Measurements from ENCODE around the gene LEO1. TPM values are rescaled to one million over a fixed set of nuclear protein-coding genes. Genes with fewer than 3 reads are reported as not detected.
"Not testable (repeated sequence)": the region's sequence is repeated elsewhere in the genome, so short reads cannot be mapped to it uniquely, and the experiment has no call there.

Gene LEO1
- total and polyA plus RNA-seq, 5 donors from 2014 or later, result 12.5 to 23.9 (median 19.6) TPM

DNA sequence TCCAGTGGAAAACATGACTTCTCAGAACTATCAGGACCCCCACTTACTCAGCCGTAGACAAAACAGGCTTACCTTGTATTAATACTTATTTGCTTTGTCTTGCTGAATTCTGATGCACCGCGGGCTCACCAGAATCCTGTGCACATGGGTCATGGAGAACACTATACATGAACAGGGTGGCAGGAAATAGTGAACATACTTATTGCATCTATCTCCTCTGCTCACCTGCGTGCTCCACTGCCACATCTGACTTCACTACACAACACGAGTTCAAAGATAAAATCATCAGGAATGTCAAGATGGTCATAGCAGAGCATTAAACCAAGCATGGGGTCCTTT lies 36.8 kb upstream of the LEO1 start:
- no peaks in the 10 kb centered on the region for H3K27me3 ChIP-seq (ENCODE audit: control insufficient read depth, insufficient read depth, low read length)
- Mint-ChIP-seq H3K4me1 (peaks cover 22 to 39% (median 31%) of the 10 kb centered on the region in 4 donors), H3K27ac (peak overlapping the region in 2 of 3 donors; percentile 52 to 88), H3K4me3 (peak overlapping the region; percentile 0 to 77 (median 12)), H3K27me3 (no peaks in the 10 kb centered on the region), H3K36me3 (no peaks in the 10 kb centered on the region), H3K9me3 (no peaks in the 10 kb centered on the region)
- ATAC-seq (ENCODE audit: low read depth in 2 of 2) (peak; percentile 58 to 61), DNase-seq (peak in 1 of 3 donors; percentile 45)
- peak overlapping the region; percentile 79 for H3K4me3 ChIP-seq (ENCODE audit: low read depth, low read length)
- no peak overlapping the region for H3K27ac ChIP-seq (ENCODE audit: insufficient read depth, low read length, poor library complexity, severe bottlenecking)
- H3K4me1 ChIP-seq (ENCODE audit: control insufficient read depth, insufficient read depth, low read length, poor library complexity, severe bottlenecking), result peaks cover 17% of the 10 kb centered on the region
- no peaks in the 10 kb centered on the region for H3K36me3 ChIP-seq (ENCODE audit: control insufficient read depth, insufficient read depth, low read length)
- H3K9me3 ChIP-seq (ENCODE audit: control insufficient read depth in 2 of 2, low read length in 2 of 2), result no peaks in the 10 kb centered on the region

DNA sequence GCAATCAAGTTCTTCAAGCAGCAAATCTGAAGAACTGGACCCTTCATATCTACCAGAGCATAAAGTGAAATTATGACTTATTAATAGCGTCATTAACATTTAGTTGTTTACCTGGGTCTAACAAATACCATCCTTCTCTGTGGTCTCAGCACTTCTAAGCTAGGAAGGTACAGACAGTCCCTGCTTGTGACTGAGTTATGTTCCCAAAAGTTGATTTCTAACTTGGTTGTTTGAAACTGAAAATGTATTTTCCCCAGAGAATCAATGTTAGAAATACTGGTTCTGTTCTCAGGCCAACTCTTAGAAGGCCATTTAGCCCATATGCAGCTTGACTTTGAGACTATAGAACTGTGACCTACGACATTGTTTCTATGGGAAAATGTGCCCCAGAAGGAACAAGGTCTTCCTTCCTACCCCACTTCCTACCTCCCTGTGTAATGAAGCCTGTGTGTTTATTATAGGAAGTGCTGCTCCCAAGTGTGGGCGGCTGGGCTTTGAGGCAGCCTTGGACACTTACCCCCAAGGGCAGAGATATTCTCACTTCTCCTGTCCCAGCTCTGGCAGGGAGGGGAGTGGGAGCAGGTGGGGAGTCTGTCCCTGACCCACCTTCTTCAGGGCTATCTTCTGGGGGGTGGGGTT lies 35.2 kb upstream of the LEO1 start:
- no peak overlapping the region for H3K27ac ChIP-seq (ENCODE audit: insufficient read depth, low read length, poor library complexity, severe bottlenecking)
- H3K4me3 ChIP-seq (ENCODE audit: low read depth, low read length), result peak overlapping the region; percentile 43
- H3K4me1 Mint-ChIP-seq, result peaks cover 22 to 37% (median 29%) of the 10 kb centered on the region in 4 donors
- no peaks in the 10 kb centered on the region for H3K36me3 ChIP-seq (ENCODE audit: control insufficient read depth, insufficient read depth, low read length)
- DNase-seq (no peak), ATAC-seq (ENCODE audit: low read depth in 2 of 2) (no peak)
- H3K36me3 Mint-ChIP-seq, result no peaks in the 10 kb centered on the region
- H3K9me3 ChIP-seq (ENCODE audit: control insufficient read depth in 2 of 2, low read length in 2 of 2), result no peaks in the 10 kb centered on the region
- no peaks in the 10 kb centered on the region for H3K27me3 Mint-ChIP-seq
- H3K4me1 ChIP-seq (ENCODE audit: control insufficient read depth, insufficient read depth, low read length, poor library complexity, severe bottlenecking), result peaks cover 17% of the 10 kb centered on the region
- H3K27ac Mint-ChIP-seq, result peak overlapping the region in 2 of 3 donors; percentile 7 to 9
- H3K9me3 Mint-ChIP-seq, result no peaks in the 10 kb centered on the region
- peak overlapping the region in 1 of 4 donors; percentile 7 for H3K4me3 Mint-ChIP-seq
- H3K27me3 ChIP-seq (ENCODE audit: control insufficient read depth, insufficient read depth, low read length), result no peaks in the 10 kb centered on the region

DNA sequence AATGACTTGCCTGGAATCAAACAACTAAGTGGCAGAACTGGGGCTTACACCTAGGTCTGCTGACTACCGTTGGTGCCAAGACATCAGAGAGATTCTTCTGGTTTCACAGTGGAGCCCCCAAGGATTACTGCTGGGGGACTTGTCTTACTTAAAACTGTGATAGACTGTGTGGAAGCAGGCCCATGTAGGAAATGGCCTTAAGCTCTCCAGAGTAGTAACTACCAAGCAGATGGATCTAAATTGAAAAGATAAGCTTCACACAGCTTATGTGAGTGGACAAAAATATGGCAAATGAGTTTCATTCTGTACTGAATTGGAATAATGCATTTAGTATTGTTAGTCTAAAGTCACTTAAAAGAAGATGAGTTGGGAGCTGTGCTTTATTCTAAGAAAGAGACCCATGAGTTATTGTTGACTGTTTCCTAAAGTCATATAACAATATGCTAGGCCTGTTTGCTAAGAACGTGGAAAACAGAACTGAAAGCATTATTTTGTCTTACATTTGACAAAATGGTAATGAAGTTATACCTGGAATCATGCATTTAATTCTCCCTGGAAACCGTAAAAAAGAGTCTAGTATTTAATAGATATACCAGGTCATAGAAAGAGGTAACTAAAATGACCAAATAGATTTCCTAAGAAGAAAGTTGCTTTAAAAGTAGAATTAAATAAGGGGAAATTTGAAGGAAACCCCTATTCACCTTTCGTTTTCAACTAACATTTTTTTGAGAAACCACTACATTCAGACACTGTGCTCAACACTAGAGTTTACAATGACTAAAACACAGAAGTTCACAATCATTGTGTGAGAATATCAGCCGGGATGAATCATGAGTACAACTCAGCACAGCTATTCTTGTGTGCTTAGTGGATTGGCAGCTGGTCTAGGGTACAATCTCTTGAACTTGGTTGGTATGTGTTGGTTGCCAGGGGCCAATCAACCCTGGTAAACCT lies 34.4 kb upstream of the LEO1 start:
- ATAC-seq (ENCODE audit: low read depth in 2 of 2), result peak; percentile 24 to 54
- Mint-ChIP-seq H3K4me1 (peaks cover 22 to 37% (median 29%) of the 10 kb centered on the region in 4 donors), H3K27me3 (no peaks in the 10 kb centered on the region), H3K9me3 (no peaks in the 10 kb centered on the region), H3K27ac (peak overlapping the region in 2 of 3 donors; percentile 7 to 43), H3K4me3 (peak overlapping the region in 1 of 4 donors; percentile 7), H3K36me3 (no peaks in the 10 kb centered on the region)
- Histone ChIP-seq H3K27me3 (ENCODE audit: control insufficient read depth, insufficient read depth, low read length) (no peaks in the 10 kb centered on the region), H3K36me3 (ENCODE audit: control insufficient read depth, insufficient read depth, low read length) (no peaks in the 10 kb centered on the region), H3K9me3 (ENCODE audit: control insufficient read depth in 2 of 2, low read length in 2 of 2) (no peaks in the 10 kb centered on the region), H3K4me1 (ENCODE audit: control insufficient read depth, insufficient read depth, low read length, poor library complexity, severe bottlenecking) (peaks cover 17% of the 10 kb centered on the region), H3K4me3 (ENCODE audit: low read depth, low read length) (peak overlapping the region; percentile 43), H3K27ac (ENCODE audit: insufficient read depth, low read length, poor library complexity, severe bottlenecking) (no peak overlapping the region)
- DNase-seq, result peak in 1 of 3 donors; percentile 52

DNA sequence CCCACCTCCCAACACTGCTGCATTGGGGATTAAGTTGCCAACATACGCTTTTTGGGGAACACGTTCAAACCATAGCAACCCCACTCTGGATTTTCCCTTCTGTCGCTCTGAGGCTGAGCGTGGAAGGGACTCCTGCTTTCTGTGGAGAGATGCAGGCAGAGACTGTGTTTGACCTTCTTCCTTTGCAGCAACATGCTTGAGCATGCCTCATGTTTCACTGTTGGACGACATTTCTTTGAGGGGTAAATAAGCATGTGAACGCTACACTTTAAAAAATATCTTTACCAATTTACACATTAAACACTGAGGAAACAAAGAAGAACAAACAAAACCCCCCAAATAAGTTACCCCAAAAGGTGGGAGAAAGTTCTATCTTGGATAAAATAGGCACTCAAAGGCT lies 33.2 kb upstream of the LEO1 start:
- Histone ChIP-seq H3K9me3 (ENCODE audit: control insufficient read depth in 2 of 2, low read length in 2 of 2) (no peaks in the 10 kb centered on the region), H3K4me1 (ENCODE audit: control insufficient read depth, insufficient read depth, low read length, poor library complexity, severe bottlenecking) (peaks cover 17% of the 10 kb centered on the region), H3K4me3 (ENCODE audit: low read depth, low read length) (no peak overlapping the region), H3K27ac (ENCODE audit: insufficient read depth, low read length, poor library complexity, severe bottlenecking) (no peak overlapping the region), H3K36me3 (ENCODE audit: control insufficient read depth, insufficient read depth, low read length) (no peaks in the 10 kb centered on the region), H3K27me3 (ENCODE audit: control insufficient read depth, insufficient read depth, low read length) (no peaks in the 10 kb centered on the region)
- H3K4me3 Mint-ChIP-seq, result no peak overlapping the region
- no peak overlapping the region for H3K27ac Mint-ChIP-seq
- DNase-seq, result no peak
- H3K4me1 Mint-ChIP-seq, result peaks cover 20 to 37% (median 29%) of the 10 kb centered on the region in 4 donors
- no peaks in the 10 kb centered on the region for H3K9me3 Mint-ChIP-seq
- H3K36me3 Mint-ChIP-seq, result no peaks in the 10 kb centered on the region
- H3K27me3 Mint-ChIP-seq, result no peaks in the 10 kb centered on the region
- ATAC-seq (ENCODE audit: low read depth in 2 of 2), result no peak

DNA sequence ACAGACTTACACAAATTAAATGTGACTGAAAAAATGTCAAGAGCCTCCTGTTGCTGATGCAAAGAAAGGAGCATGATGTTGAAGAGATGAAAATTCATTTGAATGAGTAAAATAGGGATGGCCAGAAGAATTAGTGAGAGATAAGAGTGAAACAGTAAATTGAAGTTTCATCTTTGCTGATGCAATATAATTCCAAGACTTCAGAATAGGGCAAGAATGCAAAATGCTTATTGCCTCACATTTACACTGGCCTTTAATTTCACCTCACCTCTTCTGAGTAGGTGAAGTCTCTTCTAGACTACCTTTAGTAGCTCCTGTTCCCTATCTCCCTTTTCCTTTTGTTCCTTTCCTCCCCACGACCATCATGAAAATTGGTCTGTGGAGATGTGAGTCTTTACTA lies 32.1 kb upstream of the LEO1 start:
- Mint-ChIP-seq H3K9me3 (no peaks in the 10 kb centered on the region), H3K36me3 (no peaks in the 10 kb centered on the region), H3K4me1 (peaks cover 15 to 31% (median 24%) of the 10 kb centered on the region in 4 donors), H3K4me3 (no peak overlapping the region), H3K27ac (no peak overlapping the region), H3K27me3 (no peaks in the 10 kb centered on the region)
- no peaks in the 10 kb centered on the region for H3K36me3 ChIP-seq (ENCODE audit: control insufficient read depth, insufficient read depth, low read length)
- H3K9me3 ChIP-seq (ENCODE audit: control insufficient read depth in 2 of 2, low read length in 2 of 2), result no peaks in the 10 kb centered on the region
- H3K4me1 ChIP-seq (ENCODE audit: control insufficient read depth, insufficient read depth, low read length, poor library complexity, severe bottlenecking), result peaks cover 15% of the 10 kb centered on the region
- DNase-seq (no peak), ATAC-seq (ENCODE audit: low read depth in 2 of 2) (no peak)
- H3K4me3 ChIP-seq (ENCODE audit: low read depth, low read length), result no peak overlapping the region
- no peaks in the 10 kb centered on the region for H3K27me3 ChIP-seq (ENCODE audit: control insufficient read depth, insufficient read depth, low read length)
- no peak overlapping the region for H3K27ac ChIP-seq (ENCODE audit: insufficient read depth, low read length, poor library complexity, severe bottlenecking)

DNA sequence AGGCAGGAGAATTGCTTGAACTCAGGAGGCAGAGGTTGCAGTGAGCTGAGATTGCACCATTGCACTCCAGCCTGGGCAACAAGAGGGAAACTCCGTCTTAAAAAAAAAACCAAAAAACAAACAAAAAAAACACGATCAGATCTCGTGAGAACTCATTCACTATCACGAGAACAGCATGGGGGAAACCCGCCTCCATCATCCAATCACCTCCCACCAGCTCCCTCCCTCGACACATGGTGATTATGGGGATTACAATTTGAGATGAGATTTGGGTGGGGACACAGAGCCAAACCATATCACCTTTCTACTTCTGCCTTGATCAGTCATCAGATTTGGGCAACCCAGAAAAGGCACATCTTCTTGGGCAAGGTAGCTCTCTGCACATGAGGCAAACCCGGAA lies 31.5 kb upstream of the LEO1 start:
- H3K27ac ChIP-seq (ENCODE audit: insufficient read depth, low read length, poor library complexity, severe bottlenecking); H3K27me3 Mint-ChIP-seq; H3K4me3 Mint-ChIP-seq; H3K27me3 ChIP-seq (ENCODE audit: control insufficient read depth, insufficient read depth, low read length); H3K27ac Mint-ChIP-seq; H3K9me3 Mint-ChIP-seq; H3K4me1 ChIP-seq (ENCODE audit: control insufficient read depth, insufficient read depth, low read length, poor library complexity, severe bottlenecking); H3K9me3 ChIP-seq (ENCODE audit: control insufficient read depth in 2 of 2, low read length in 2 of 2); H3K36me3 ChIP-seq (ENCODE audit: control insufficient read depth, insufficient read depth, low read length); DNase-seq; H3K4me3 ChIP-seq (ENCODE audit: low read depth, low read length); ATAC-seq (ENCODE audit: low read depth in 2 of 2); H3K36me3 Mint-ChIP-seq: not testable (repeated sequence)
- peaks cover 9 to 25% (median 18%) of the 10 kb centered on the region in 4 donors for H3K4me1 Mint-ChIP-seq

DNA sequence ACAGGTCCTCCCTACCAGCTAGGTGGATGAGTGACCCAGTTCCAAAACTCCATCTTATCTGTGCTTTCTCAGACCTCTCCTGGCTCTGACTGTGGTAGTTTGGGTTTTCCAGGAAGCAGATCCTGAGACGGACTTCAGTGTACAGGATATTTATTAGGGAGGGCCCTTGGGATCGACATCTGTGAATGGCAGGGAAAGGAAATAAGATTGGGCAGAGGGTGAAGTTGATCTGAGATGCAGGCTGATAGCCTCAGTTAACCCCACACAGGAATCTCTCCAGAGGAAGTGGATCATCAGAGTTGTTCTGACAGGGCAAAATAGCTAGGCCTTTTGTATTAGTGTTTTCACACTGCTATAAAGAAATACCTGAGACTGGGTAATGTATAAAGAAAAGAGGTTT lies 30.8 kb upstream of the LEO1 start:
- Mint-ChIP-seq H3K9me3 (no peaks in the 10 kb centered on the region), H3K4me1 (peaks cover 9 to 21% (median 16%) of the 10 kb centered on the region in 4 donors), H3K36me3 (no peaks in the 10 kb centered on the region), H3K27me3 (no peaks in the 10 kb centered on the region), H3K27ac (no peak overlapping the region), H3K4me3 (no peak overlapping the region)
- no peak overlapping the region for H3K4me3 ChIP-seq (ENCODE audit: low read depth, low read length)
- H3K27me3 ChIP-seq (ENCODE audit: control insufficient read depth, insufficient read depth, low read length), result no peaks in the 10 kb centered on the region
- no peak overlapping the region for H3K27ac ChIP-seq (ENCODE audit: insufficient read depth, low read length, poor library complexity, severe bottlenecking)
- H3K4me1 ChIP-seq (ENCODE audit: control insufficient read depth, insufficient read depth, low read length, poor library complexity, severe bottlenecking), result peaks cover 6% of the 10 kb centered on the region
- ATAC-seq (ENCODE audit: low read depth in 2 of 2) (no peak), DNase-seq (no peak)
- H3K36me3 ChIP-seq (ENCODE audit: control insufficient read depth, insufficient read depth, low read length), result no peaks in the 10 kb centered on the region
- no peaks in the 10 kb centered on the region for H3K9me3 ChIP-seq (ENCODE audit: control insufficient read depth in 2 of 2, low read length in 2 of 2)
